Measurements from ENCODE around the gene GOLGA8G.
"Not testable (repeated sequence)": the region's sequence is repeated elsewhere in the genome, so short reads cannot be mapped to it uniquely, and the experiment has no call there.

The GOLGA8G gene

GRCh38 chr15:28532954-28533353 is at the start of gene GOLGA8G:
Gene GOLGA8G, minus strand, starts transcription at chr15:28532971. Its CDS starts 62 bp downstream, at chr15:28532909.
- in situ Hi-C loops (cut with MboI; ENCODE audit: low sequenced_read_pairs) = not testable (repeated sequence)

DNA sequence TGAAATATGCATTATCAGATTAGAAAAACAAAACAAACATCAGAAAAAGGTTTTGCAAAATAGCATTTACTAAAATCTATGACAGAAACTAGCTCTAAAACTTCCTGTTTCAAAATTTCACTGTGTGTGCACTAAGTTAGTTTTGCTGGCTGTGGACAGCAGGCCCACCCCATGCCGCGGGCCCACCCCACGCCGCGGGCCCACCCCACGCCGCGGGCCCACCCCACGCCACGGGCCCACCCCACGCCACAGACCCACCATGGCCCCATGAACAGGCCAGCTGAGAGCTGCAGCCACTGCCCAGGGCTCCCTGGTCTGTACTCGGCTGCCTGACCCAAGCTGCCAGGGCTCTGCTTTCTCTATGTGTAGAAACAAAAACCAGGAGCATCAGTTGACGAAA is 40.6 kb upstream of the GOLGA8G start:
- in situ Hi-C loops (cut with MboI; ENCODE audit: low sequenced_read_pairs) = not testable (repeated sequence)

GRCh38 chr15:28553268-28553667 is 20.5 kb upstream of the GOLGA8G start, which contains the start of gene GOLGA6L25:
Gene GOLGA6L25, plus strand, starts transcription at chr15:28553568. Its CDS starts 61 bp downstream, at chr15:28553629.
- in situ Hi-C loops (cut with MboI; ENCODE audit: low sequenced_read_pairs) = not testable (repeated sequence)

DNA sequence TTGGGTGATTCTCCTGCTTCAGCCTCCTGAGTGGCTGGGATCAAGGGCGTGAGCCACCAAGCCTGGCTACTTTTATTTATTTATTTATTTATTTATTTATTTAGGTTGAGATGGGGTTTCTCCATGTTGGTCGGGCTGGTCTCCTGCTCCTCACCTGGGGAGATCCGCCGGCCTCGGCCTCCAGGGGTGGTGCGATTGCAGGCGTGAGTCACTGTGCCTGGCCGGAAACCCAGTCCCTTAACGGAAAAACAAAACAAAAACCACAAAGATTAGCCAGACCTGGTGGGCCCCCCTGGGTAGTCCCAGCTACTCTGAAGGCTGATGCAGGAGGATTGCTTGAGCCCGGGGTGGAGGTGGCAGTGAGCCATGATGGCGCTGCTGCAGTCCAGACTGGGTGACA is 17.6 kb downstream of the GOLGA8G start:
- in situ Hi-C loops (cut with MboI; ENCODE audit: low sequenced_read_pairs) = not testable (repeated sequence)

DNA sequence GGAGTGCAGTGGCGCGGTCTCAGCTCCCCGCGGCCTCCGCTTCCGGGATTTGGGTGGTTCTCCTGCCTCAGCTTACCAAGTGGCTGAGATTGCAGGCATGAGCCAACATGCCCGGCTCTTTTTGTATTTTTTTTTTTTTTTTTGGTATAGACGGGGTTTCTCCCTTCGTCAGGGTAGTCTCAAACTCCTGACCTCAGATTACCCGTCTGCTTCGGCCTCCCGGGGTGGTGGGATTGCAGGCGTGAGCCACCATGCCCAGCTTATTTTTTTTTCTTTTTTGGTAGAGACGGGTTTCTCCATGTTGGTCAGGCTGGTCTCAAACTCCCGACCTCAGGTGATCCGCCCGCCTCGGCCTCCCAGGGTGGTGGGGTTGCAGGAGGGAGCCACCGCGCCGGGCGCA is 18.6 kb downstream of the GOLGA8G start:
- in situ Hi-C loops (cut with MboI; ENCODE audit: low sequenced_read_pairs) = not testable (repeated sequence)

DNA sequence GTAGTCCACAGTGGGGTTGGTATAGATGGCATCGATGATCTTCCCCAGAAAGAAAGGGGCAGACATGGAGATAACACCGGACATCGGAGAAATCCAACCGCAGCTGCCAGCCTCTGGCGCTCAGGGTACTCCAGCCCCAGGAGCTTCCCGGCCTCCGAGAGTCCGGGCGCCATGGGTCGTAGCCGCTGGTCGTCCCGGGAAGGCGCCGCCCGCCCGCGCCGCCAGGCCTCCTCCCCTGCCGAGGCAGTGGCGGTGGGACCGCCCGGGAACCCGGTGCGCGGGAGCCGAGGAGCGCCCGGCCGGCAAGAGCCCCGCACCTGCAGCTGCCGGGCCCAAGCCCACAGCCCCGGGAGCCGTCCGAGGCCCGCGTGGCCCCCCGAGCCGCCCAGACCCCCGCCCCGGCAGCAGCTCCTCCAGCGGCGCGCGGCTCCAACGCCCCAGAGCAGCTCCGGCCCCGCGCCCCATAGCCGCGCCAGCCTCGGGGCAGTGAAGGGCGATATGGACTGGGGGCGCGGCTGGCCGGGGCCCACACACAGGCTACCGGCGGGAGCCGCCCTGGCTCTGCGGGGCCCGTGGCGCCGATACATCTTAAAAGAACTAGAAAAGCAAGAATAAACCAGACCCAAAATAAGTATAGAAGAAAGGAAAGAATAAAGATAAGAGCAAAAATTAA is 24.4 kb downstream of the GOLGA8G start:
- in situ Hi-C loops (cut with MboI; ENCODE audit: low sequenced_read_pairs) = not testable (repeated sequence)

- in situ Hi-C loops (cut with MboI; ENCODE audit: low sequenced_read_pairs) = not testable (repeated sequence)
Measured at GRCh38 chr15:28481340-28481739, 51.4 kb downstream of the GOLGA8G start.
